ENCODE data around the gene LRRC4C. TPM values are rescaled to one million over a fixed set of nuclear protein-coding genes. Genes with fewer than 3 reads are reported as not detected.

LRRC4C gene
- total and polyA plus RNA-seq, 2 donors (not counting 3 experiments of a cell fraction or from before 2014, with no cell fraction given), result not detected

GRCh38 chr11:41379084-41379483, 80.4 kb downstream of the LRRC4C start:
- no peak overlapping the region for H3K9ac ChIP-seq (replicated peaks; ENCODE audit: extremely low read depth, insufficient read depth, low read length)
- no peak overlapping the region for H2AFZ ChIP-seq (ENCODE audit: low read depth, low read length)
- H3K4me3 ChIP-seq (replicated peaks in 1 of 3; ENCODE audit: insufficient read depth in 1 of 3, low read depth in 1 of 3, low read length in 3 of 3), result no peak overlapping the region
- BruUV-seq (replicated peaks), result no TSS peak
- H3K9me1 ChIP-seq (replicated peaks; ENCODE audit: control insufficient read depth, extremely low read depth, insufficient read depth, low read length), result no peaks in the 10 kb centered on the region
- H3K4me2 ChIP-seq (ENCODE audit: insufficient read depth, low read length), result no peak overlapping the region
- no peaks in the 10 kb centered on the region for H3K27me3 ChIP-seq (ENCODE audit: control insufficient read depth in 2 of 2, insufficient read depth in 2 of 2, low read length in 2 of 2)
- H3K79me2 ChIP-seq (ENCODE audit: control insufficient read depth, insufficient read depth, low read length), result no peaks in the 10 kb centered on the region
- no peaks in the 10 kb centered on the region for H4K20me1 ChIP-seq (replicated peaks; ENCODE audit: control insufficient read depth, extremely low read depth, insufficient read depth, low read length)
- H3K4me1 ChIP-seq (ENCODE audit: control insufficient read depth, extremely low read depth, insufficient read depth, low read length), result no peaks in the 10 kb centered on the region
- H3K27ac ChIP-seq (ENCODE audit: insufficient read depth, low read depth, low read length), result no peak overlapping the region
- ChIA-PET CTCF (no interaction called here), POLR2A (no interaction called here)
- TF ChIP-seq, protein P1, sequence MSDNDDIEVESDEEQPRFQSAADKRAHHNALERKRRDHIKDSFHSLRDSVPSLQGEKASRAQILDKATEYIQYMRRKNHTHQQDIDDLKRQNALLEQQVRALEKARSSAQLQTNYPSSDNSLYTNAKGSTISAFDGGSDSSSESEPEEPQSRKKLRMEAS (IDR thresholded peaks at IDR 0.05; ENCODE audit: insufficient read depth, insufficient read length), result no peak
- TF ChIP-seq FOS (IDR thresholded peaks at IDR 0.05; ENCODE audit: borderline replicate concordance, insufficient read depth, low read length) (no peak), GATA2 (IDR thresholded peaks at IDR 0.05; ENCODE audit: insufficient read depth, insufficient read length, low read depth, low read length) (no peak), POLR2A (IDR thresholded peaks at IDR 0.05; ENCODE audit: low read depth, low read length) (no peak), MYC (IDR thresholded peaks at IDR 0.05; ENCODE audit: low read depth, low read length) (no peak), POLR2AphosphoS5 (IDR thresholded peaks at IDR 0.05; ENCODE audit: insufficient read depth, low read depth, low read length) (no peak), JUN (IDR thresholded peaks at IDR 0.05; ENCODE audit: borderline replicate concordance, insufficient read depth, insufficient read length, low read depth) (no peak), EZH2 (IDR thresholded peaks at IDR 0.05; ENCODE audit: borderline replicate concordance, low read depth, low read length, severe bottlenecking) (no peak)
- TF ChIP-seq, protein P2, sequence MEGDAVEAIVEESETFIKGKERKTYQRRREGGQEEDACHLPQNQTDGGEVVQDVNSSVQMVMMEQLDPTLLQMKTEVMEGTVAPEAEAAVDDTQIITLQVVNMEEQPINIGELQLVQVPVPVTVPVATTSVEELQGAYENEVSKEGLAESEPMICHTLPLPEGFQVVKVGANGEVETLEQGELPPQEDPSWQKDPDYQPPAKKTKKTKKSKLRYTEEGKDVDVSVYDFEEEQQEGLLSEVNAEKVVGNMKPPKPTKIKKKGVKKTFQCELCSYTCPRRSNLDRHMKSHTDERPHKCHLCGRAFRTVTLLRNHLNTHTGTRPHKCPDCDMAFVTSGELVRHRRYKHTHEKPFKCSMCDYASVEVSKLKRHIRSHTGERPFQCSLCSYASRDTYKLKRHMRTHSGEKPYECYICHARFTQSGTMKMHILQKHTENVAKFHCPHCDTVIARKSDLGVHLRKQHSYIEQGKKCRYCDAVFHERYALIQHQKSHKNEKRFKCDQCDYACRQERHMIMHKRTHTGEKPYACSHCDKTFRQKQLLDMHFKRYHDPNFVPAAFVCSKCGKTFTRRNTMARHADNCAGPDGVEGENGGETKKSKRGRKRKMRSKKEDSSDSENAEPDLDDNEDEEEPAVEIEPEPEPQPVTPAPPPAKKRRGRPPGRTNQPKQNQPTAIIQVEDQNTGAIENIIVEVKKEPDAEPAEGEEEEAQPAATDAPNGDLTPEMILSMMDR (IDR thresholded peaks at IDR 0.05; ENCODE audit: extremely low read depth in 1 of 2, insufficient read depth in 1 of 2, low read depth in 1 of 2, low read length in 2 of 2), result no peak
- intact Hi-C loops (cut with micrococcal nuclease) (no loop called here), dilution Hi-C loops (cut with MboI; ENCODE audit: extremely low pct_ligation_motif_present, low sequenced_read_pairs) (no loop called here)
- FAIRE-seq (no peak), DNase-seq (ENCODE audit: low read depth, low spot score) (no peak)
- no peaks in the 10 kb centered on the region for H3K36me3 ChIP-seq (ENCODE audit: control insufficient read depth in 2 of 2, extremely low read depth in 1 of 2, insufficient read depth in 2 of 2, low read length in 2 of 2)
- peaks cover 2% of the 10 kb centered on the region for H3K9me3 ChIP-seq (replicated peaks; ENCODE audit: control insufficient read depth, insufficient read depth, low read length)

Measured in endothelial cell of umbilical vein (primary cell).